RKO (cell line): ENCODE data around the gene ROBO2.

Source experiments
- DNase-seq: peaks from one replicate; pipeline ENCODE4 v3.0.0-alpha.2; 2016; ENCODE audit warnings: low spot score

The ROBO2 gene

GRCh38 chr3:77052733-77053670 is 13.1 kb downstream of the ROBO2 start:
- no peak for DNase-seq

DNA sequence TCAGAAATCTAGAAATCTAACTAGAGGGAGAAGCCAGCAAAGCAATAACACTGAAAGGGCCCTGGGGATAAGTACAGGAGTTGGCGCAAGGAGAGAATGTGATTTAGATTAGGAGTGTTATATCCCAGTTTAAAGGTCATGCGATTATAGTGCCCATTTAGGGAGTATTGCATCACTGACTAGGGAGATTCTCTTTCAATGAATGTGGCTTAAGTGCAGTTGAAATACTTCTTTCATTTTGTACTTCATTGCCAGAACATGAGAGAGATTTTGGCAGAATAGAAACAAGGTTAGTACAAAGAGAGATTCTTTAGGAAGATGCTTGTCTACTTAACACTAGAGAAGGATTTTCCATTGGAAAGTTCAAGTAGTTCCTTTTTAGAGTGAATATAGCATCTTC is 13.9 kb downstream of the ROBO2 start:
- DNase-seq: no peak

DNA sequence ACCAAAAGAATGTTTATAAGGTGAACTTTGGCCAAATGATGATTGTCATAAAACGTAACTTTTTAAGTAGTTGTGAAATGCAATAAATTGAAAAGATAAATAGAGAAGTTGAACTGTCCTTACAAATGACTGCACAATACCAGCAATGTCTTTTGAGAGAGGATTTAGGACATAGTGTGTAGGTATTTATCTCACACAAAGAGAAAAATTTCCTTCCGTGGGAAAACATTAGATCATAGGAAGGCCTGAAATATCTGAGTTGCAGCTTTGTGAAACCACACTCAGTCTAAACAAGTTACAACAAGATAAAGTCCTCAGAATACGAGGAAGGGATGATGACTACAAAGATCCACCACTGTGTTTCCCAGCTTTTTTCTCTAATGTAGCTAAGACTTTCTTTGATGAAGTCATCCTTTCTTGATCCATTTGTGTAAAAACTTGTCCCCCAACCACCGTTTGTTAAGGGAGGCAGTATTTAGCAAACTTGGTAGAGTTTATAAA is 16.0 kb downstream of the ROBO2 start:
- no peak for DNase-seq

DNA sequence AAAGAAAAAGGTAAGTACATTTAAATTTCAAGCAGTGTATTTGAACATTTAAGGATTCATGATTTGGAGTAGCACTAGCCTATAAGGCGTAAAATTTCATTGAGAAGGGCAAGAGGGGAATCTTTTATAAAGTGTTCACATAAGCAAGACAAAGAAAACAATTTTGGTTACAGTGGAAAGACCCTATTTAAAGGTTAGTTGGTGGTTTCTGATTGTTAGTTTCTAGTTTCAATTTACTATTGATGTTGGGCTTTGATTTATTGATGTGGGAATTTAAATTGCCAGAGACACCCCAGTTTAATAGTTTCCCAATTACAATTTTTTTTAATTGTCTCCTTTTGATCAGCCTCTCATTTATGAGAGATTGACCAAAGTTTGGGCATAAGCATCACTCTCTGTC is 19.5 kb downstream of the ROBO2 start:
- DNase-seq: no peak

DNA sequence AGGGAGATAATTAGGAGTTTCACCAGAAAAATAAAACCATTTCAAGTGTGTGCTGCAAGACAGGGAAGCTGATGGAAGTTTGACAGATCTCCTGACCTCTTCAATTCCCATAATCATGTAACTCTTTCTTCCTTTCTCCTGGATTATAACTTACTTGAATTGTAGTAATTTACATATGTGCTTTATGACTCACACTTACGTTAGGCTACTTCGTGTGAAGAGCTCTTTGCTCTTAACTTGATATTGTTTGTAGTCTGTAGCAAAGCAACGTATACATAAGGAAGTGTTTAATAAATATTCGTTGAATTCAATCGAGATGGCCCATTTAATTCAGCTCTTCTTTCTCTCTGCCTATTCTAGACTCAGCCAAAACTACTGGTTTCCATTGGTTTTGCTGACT is 23.5 kb downstream of the ROBO2 start:
- DNase-seq: no peak

DNA sequence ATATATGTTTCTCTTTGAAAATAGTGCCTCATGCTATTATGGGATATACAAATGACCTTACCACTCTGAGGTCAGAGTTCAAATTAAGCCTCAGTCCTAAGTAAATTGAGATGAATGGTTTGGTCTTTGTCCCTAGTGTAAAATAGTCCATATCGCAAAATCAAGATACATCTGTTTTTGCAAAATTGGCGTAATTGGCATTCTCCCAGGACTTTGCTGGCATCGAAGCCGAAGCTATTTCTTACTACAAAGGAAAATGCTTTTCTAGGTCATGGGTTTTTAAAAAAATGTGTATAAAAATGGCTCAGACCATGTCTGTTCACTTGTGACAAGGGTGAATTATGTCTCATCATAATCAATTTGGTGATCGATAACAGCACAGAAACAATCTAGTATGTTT is 25.9 kb downstream of the ROBO2 start:
- no peak for DNase-seq

- no peak for DNase-seq
Measured at GRCh38 chr3:77066829-77067228, 26.9 kb downstream of the ROBO2 start.

DNA sequence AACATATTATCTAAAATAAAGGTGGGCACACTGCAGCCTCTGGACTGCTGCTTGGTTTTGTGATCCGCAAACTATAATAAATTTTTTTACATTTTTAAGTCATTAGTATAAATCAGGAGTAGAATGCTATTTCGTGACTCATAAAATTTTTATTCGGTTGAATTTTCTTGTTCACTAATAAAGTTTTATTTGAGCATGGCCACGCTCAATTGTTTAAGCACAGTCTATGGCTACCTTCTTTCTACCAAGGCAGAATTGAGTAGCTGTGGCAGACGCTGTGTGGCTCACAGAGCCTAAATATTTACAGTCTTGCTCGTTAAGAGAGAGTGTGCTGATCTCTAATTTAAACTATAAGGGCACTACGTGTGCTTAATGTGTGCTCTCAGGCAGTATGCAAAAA is 28.9 kb downstream of the ROBO2 start:
- no peak for DNase-seq

- DNase-seq: no peak
Measured at GRCh38 chr3:77071364-77071763, 31.5 kb downstream of the ROBO2 start.

DNA sequence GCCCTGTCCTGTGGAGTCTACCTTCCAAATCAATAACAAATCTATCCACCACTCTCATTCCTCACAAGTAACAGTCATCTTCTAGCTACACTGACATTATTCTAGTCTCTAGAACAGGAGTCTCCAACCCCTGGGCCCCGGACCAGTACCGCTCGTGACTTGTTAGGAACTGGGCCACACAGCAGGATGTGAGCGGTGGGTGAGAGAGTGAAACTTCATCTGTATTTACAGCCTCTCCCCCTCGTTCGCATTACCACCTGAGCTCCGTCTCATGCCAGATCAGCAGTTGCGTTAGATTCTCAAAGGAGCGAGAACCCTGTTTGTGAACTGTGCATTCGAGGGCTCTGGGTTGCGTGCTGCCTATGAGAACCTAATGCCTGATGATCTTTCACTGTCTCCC is 31.9 kb downstream of the ROBO2 start:
- DNase-seq: no peak

DNA sequence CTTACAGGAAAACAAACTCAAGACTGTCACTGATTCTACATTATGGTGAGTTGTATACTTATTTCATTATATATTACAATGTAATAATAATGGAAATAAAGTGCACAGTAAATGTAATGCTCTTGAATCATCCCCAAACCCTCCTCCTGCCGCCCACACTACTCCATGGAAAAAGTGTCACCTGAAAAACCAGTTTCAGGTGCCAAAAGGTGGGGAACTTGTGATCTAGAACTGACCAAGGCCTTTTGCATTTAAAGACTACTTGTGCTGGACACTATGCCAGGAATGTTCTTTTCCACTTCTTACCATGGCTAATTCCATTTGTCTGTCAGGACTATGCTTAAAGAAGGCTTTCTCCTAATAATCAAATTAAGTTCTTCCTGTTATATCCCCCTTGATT is 32.3 kb downstream of the ROBO2 start:
- DNase-seq: no peak

- DNase-seq: no peak
Measured at GRCh38 chr3:77078279-77078678, 38.4 kb downstream of the ROBO2 start.

GRCh38 chr3:77079988-77080610 is 40.2 kb downstream of the ROBO2 start:
- no peak for DNase-seq

DNA sequence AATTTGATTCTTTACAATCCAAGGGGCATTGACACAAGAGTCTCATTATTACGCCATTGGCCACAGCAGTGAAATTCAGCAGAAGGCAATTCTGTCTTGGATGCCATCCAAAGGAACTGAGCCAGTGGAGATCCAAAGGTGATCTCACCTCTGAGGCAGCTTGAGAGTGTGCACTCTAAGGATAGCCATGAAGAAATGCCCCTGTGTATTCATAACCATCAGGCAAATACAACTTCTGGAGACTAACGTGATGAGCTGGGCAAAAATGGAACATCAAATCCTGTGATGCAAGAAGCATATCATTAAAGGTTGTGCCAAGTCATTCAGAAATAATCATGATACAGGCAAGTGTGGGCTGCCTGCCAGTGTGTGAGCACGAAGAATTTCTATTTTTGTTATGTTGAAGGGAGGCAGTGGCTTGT is 41.4 kb downstream of the ROBO2 start:
- no peak for DNase-seq

DNA sequence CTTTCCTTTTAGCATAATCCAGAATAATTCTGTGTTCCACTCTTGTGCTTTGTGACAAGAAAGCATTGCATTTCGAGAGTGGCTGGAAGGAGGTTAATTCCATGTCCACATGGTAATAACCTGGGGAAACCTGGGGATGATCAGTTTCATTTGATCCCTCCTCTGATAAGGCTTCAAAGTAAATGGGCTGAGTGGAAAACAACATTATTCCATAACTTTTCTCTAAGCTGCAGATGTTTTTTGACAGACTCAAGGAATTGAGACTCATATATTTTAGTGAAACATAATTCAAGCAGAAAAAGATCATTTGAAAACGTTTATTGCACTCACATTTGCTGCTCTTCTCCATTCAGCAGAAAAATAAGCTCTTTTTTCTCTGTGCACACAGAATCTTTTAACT is 44.6 kb downstream of the ROBO2 start:
- no peak for DNase-seq

DNA sequence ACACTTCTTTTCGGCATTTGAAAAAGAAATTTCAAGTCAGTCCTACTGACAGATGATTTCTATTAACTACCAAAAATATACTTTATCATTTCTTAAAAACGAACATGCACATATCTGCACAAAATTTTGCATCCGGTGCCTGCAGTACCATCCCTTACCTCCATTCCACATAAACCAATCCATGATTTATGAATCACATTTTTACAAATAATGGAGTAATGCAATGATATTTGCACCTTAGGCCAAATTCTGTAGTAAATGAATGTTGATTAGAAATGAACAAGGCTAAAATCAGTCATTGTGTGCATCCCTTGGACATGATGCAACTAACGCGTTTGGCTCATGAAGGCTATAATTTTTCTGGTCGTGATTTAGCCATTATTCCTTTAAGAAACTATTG is 46.5 kb downstream of the ROBO2 start:
- no peak for DNase-seq

DNA sequence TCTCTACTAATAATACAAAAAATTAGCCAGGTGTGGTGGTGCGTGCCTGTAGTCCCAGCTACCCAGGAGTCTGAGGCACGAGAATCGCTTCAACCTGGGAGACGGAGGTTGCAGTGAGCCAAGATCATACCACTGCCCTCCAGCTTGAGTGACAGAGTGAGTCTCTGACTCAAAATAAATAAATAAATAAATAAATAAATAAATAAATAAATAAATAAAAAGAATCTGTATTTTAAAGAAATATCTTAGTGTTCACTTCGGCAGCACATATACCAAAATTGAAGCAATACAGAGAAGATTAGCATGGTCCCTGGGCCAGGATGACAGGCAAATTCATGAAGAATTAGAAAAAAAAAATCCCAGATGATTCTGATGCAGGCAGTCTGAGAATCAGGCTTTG is 51.9 kb downstream of the ROBO2 start:
- DNase-seq: no peak

- DNase-seq: no peak
Measured at GRCh38 chr3:77093101-77093500, 53.2 kb downstream of the ROBO2 start.

GRCh38 chr3:77096145-77096544 is 56.2 kb downstream of the ROBO2 start:
- DNase-seq: no peak

GRCh38 chr3:77096966-77097890 is 57.3 kb downstream of the ROBO2 start:
- DNase-seq: no peak

- DNase-seq: no peak
Measured at GRCh38 chr3:77102951-77103769, 63.3 kb downstream of the ROBO2 start.
